H1 (cell line): ENCODE data around the gene PAN2. TPM values are rescaled to one million over a fixed set of nuclear protein-coding genes. Genes with fewer than 3 reads are reported as not detected.
"Not testable (repeated sequence)": the region's sequence is repeated elsewhere in the genome, so short reads cannot be mapped to it uniquely, and the experiment has no call there.

Source experiments
- CTCF ChIA-PET: fragments of 300-600 bp; sonication (Branson Sonifier 250); formaldehyde crosslinking; loops from one replicate; lab custom pipeline; 2021; ENCODE audit not compliant: partially characterized antibody; lab: Charles Lee
- POLR2A ChIA-PET: fragments of 300-600 bp; sonication (Branson Sonifier 250); formaldehyde crosslinking; loops from one replicate; lab custom pipeline; 2021; ENCODE audit warnings: inconsistent platforms; ENCODE audit not compliant: partially characterized antibody; lab: Charles Lee
- DNase-seq, 2 experiments: peaks; one replicate each; pipeline versions ENCODE4 v3.0.0 to v3.0.0-alpha.2; 2010 to 2022; ENCODE audit warnings: low spot score in 2 of 2, low read depth in 1 of 2, mixed read lengths in 1 of 2
- FAIRE-seq: peaks from 2 replicates; lab custom pipeline; 2011; peaks lifted over from hg19 to GRCh38; lab: Jason Lieb, UNC
- H2AFZ ChIP-seq: 2 replicates; pipeline ENCODE4 v1.8.1; 2012; ENCODE audit warnings: low read length, inconsistent platforms
- H2AK5ac ChIP-seq: 2 replicates; pipeline ENCODE4 v1.6.1; 2013; ENCODE audit warnings: low read depth, low read length
- H2BK120ac ChIP-seq: replicated peaks from 2 replicates; pipeline ENCODE3; 2013; ENCODE audit warnings: low read depth, low read length, inconsistent platforms
- H2BK12ac ChIP-seq: 2 replicates; pipeline ENCODE4 v1.6.1; 2013; ENCODE audit warnings: low read depth, low read length
- H2BK15ac ChIP-seq: 2 replicates; pipeline ENCODE4 v1.6.1; 2013; ENCODE audit warnings: low read length
- H2BK20ac ChIP-seq: 2 replicates; pipeline ENCODE4 v1.6.1; 2013; ENCODE audit warnings: low read length
- H2BK5ac ChIP-seq: 2 replicates; pipeline ENCODE4 v1.6.1; 2013; ENCODE audit warnings: low read depth, low read length
- H3K14ac ChIP-seq: 2 replicates; pipeline ENCODE4 v1.6.1; 2013; ENCODE audit warnings: inconsistent platforms; ENCODE audit not compliant: insufficient read length
- H3K18ac ChIP-seq: 2 replicates; pipeline ENCODE4 v1.6.1; 2013; ENCODE audit warnings: low read length; ENCODE audit errors: extremely low read depth
- H3K23ac ChIP-seq: 2 replicates; pipeline ENCODE4 v1.6.1; 2013; ENCODE audit warnings: inconsistent platforms; ENCODE audit not compliant: insufficient read length
- H3K23me2 ChIP-seq: 2 replicates; pipeline ENCODE4 v1.6.1; 2013; ENCODE audit warnings: low read depth, low read length
- H3K27ac ChIP-seq: 2 replicates; pipeline ENCODE4 v1.6.1; 2011; ENCODE audit warnings: low read depth, low read length, inconsistent platforms
- H3K27me3 ChIP-seq, 4 experiments: replicated peaks in 1 of 4; 1 replicate in 1 of 4; 2 replicates in 3 of 4; pipeline versions ENCODE4 v1.6.1 to v1.8.1; 2011 to 2013; ENCODE audit warnings: low read length in 3 of 4, mild to moderate bottlenecking in 3 of 4, inconsistent platforms in 2 of 4, mixed read lengths in 2 of 4, moderate library complexity in 1 of 4; ENCODE audit not compliant: control insufficient read depth in 3 of 4, insufficient read depth in 3 of 4; ENCODE audit errors: extremely low read depth in 1 of 4
- H3K36me3 ChIP-seq, 4 experiments: 2 replicates each; pipeline versions ENCODE4 v1.6.1 to v1.8.1; 2011 to 2013; ENCODE audit warnings: mild to moderate bottlenecking in 4 of 4, low read length in 3 of 4, moderate library complexity in 2 of 4, control low read depth in 1 of 4, inconsistent platforms in 1 of 4; ENCODE audit not compliant: insufficient read depth in 4 of 4, control insufficient read depth in 2 of 4
- H3K4ac ChIP-seq: replicated peaks from 2 replicates; pipeline ENCODE3; 2013; ENCODE audit warnings: low read length, low read depth, mixed read lengths, inconsistent platforms; ENCODE audit not compliant: insufficient read length
- H3K4me1 ChIP-seq, 4 experiments: replicated peaks in 1 of 4; 1 replicate in 1 of 4; 2 replicates in 3 of 4; pipeline versions ENCODE4 v1.6.1 to v1.8.1; 2011 to 2013; ENCODE audit warnings: low read length in 3 of 4, inconsistent platforms in 2 of 4, mixed read lengths in 1 of 4; ENCODE audit not compliant: insufficient read depth in 4 of 4, control insufficient read depth in 3 of 4
- H3K4me2 ChIP-seq, 2 experiments: 2 replicates each; pipeline versions ENCODE4 v1.6.1 to v1.8.1; 2011 to 2013; ENCODE audit warnings: low read depth in 2 of 2, low read length in 2 of 2, control low read depth in 1 of 2, inconsistent platforms in 1 of 2, mild to moderate bottlenecking in 1 of 2; ENCODE audit not compliant: insufficient read depth in 1 of 2
- H3K4me3 ChIP-seq, 4 experiments: fragments of 200-600, 300-600 bp in 1 of 4; sonication (generic), shearing (Covaris generic), sonication (Bioruptor Twin) in 1 of 4; 2 replicates each; pipeline versions ENCODE4 v1.5.1 to v1.8.1; 2011 to 2016; ENCODE audit warnings: low read length in 4 of 4, low read depth in 3 of 4, control low read depth in 2 of 4, inconsistent platforms in 2 of 4, mild to moderate bottlenecking in 2 of 4, mixed read lengths in 1 of 4, moderate library complexity in 1 of 4; ENCODE audit not compliant: insufficient read depth in 2 of 4; ENCODE audit errors: extremely low read depth in 1 of 4
- H3K56ac ChIP-seq: replicated peaks from 2 replicates; pipeline ENCODE3; 2013; ENCODE audit warnings: low read depth, mild to moderate bottlenecking, mixed read lengths, low read length, inconsistent platforms; ENCODE audit not compliant: insufficient read length
- H3K79me1 ChIP-seq: 2 replicates; pipeline ENCODE4 v1.6.1; 2013; ENCODE audit warnings: low read depth, low read length, control low read depth
- H3K79me2 ChIP-seq, 2 experiments: 2 replicates each; pipeline versions ENCODE4 v1.6.1 to v1.8.1; 2012 to 2013; ENCODE audit warnings: low read length in 2 of 2, mild to moderate bottlenecking in 2 of 2, inconsistent platforms in 1 of 2; ENCODE audit not compliant: insufficient read depth in 2 of 2, control insufficient read depth in 1 of 2
- H3K9ac ChIP-seq, 4 experiments: replicated peaks in 1 of 4; 1 replicate in 1 of 4; 2 replicates in 3 of 4; pipeline versions ENCODE4 v1.6.1 to v1.8.1; 2011 to 2013; ENCODE audit warnings: low read depth in 3 of 4, low read length in 3 of 4, control low read depth in 2 of 4, mild to moderate bottlenecking in 2 of 4, moderate library complexity in 2 of 4, inconsistent platforms in 1 of 4; ENCODE audit errors: extremely low read depth in 1 of 4
- H3K9me3 ChIP-seq, 2 experiments: 2 replicates each; pipeline versions ENCODE4 v1.6.1 to v1.8.1; 2012 to 2013; ENCODE audit warnings: mild to moderate bottlenecking in 2 of 2, moderate library complexity in 2 of 2, control low read depth in 1 of 2, inconsistent platforms in 1 of 2, low read depth in 1 of 2, low read length in 1 of 2, mixed read lengths in 1 of 2; ENCODE audit not compliant: insufficient read depth in 2 of 2
- H4K20me1 ChIP-seq, 2 experiments: replicated peaks in 1 of 2; 2 replicates each; pipeline versions ENCODE3 to v1.8.1; 2011 to 2013; ENCODE audit warnings: inconsistent platforms in 2 of 2, low read length in 2 of 2, mild to moderate bottlenecking in 1 of 2; ENCODE audit not compliant: insufficient read depth in 2 of 2, control insufficient read depth in 1 of 2
- H4K5ac ChIP-seq: 2 replicates; pipeline ENCODE4 v1.6.1; 2013; ENCODE audit warnings: low read length, low read depth, mixed read lengths, inconsistent platforms; ENCODE audit not compliant: insufficient read length
- H4K8ac ChIP-seq: 2 replicates; pipeline ENCODE4 v1.8.0; 2013; ENCODE audit warnings: mild to moderate bottlenecking, moderate library complexity, low read length, inconsistent platforms; ENCODE audit not compliant: insufficient read depth; ENCODE audit errors: extremely low read depth
- H4K91ac ChIP-seq: replicated peaks from 2 replicates; pipeline ENCODE3; 2013; ENCODE audit warnings: low read length, mixed read lengths, inconsistent platforms; ENCODE audit not compliant: insufficient read length
- WGBS, 2 experiments: shearing (Covaris generic) in 1 of 2; methylation state at CpG; one replicate each; pipeline versions ENCODE4 v1.1.6 to v1.1.7; 2013 to 2015; ENCODE audit warnings: low lambda C conversion rate in 2 of 2, mixed read lengths in 2 of 2, inconsistent platforms in 1 of 2, low coverage in 1 of 2, missing lambda C conversion rate in 1 of 2; ENCODE audit not compliant: insufficient replicate concordance in 2 of 2, insufficient coverage in 1 of 2, insufficient read length in 1 of 2; ENCODE audit errors: extremely low coverage in 1 of 2, missing lambda C conversion rate in 1 of 2; 5-methylcytosine and 5-hydroxymethylcytosine counted together
- polyA plus RNA-seq, 7 experiments: library from polyadenylated mRNA; depleted of rRNA in 3 of 7; stranded (reverse) in 5 of 7; unstranded in 2 of 7; fragments of >200 nt in 5 of 7; fragments of 200-250 nt in 2 of 7; gene quantifications; 1 replicate in 5 of 7; 2 replicates in 1 of 7; 4 replicates in 1 of 7; pipeline versions ENCODE4 v1.2.1 to v1.2.3, GENCODE V29; 2011 to 2013; ENCODE audit warnings: missing spikeins in 2 of 7, mixed read lengths in 2 of 7
- total RNA-seq: library from RNA; stranded (reverse); fragmentation: NEBNext Ultra II Directional; extraction: Animal tissue kit (Norgen Biotek cat#: 25700); gene quantifications from 2 replicates; pipeline ENCODE4 v1.2.1, GENCODE V29; 2021

Gene PAN2
- total and polyA plus RNA-seq, 2 of the 8 experiments (the other 6 are each of a cell fraction or from before 2014, with no cell fraction given) = 29.6 to 36.7 TPM

DNA sequence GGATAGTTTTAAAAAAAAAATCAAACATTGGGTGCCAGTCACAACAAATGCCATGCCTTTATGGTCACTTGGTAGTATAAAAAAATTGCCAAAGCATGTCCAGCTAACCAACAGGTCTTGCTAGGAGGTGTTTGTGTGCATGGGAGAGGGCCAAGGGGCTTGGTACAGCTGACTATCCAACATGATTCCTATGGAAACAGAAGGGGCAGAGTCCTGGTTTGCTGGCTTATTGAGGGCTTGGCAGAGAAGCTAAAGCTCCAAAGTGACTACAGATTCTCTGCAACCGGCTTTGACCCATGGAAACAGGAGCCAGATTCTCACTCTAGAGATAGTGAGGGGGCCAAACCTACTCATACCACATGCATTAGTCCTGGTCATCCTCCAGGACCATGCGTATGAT, 61.3 kb downstream of the PAN2 start:
- not testable (repeated sequence) for H3K4me3 ChIP-seq, H3K23ac ChIP-seq, H3K14ac ChIP-seq, H4K20me1 ChIP-seq, DNase-seq, H4K91ac ChIP-seq, H3K9ac ChIP-seq, H3K79me1 ChIP-seq, H2BK5ac ChIP-seq, H3K56ac ChIP-seq, H3K4ac ChIP-seq, H3K27me3 ChIP-seq, H3K4me1 ChIP-seq, H2BK15ac ChIP-seq, H3K4me2 ChIP-seq, H4K8ac ChIP-seq, H3K18ac ChIP-seq, H3K79me2 ChIP-seq, H2BK120ac ChIP-seq, H3K27ac ChIP-seq, H2AFZ ChIP-seq, H3K9me3 ChIP-seq, H2BK12ac ChIP-seq, H2BK20ac ChIP-seq, H3K23me2 ChIP-seq, H4K5ac ChIP-seq, H2AK5ac ChIP-seq
- peak; percentile 28 for FAIRE-seq
- H3K36me3 ChIP-seq = peaks cover 12 to 62% (median 36%) of the 10 kb centered on the region in 4 experiments; a peak in 7 of 8 replicates
- CTCF ChIA-PET = interaction anchor here (0.6 to 4.5 kb wide), 3 partner anchors 15 to 507 kb away, joined by 3 to 26 read pairs (median 4); partner anchors contain the start of gene ANKRD52
- WGBS, 2 experiments = 96% methylated on average over 2 of the region's 2 CpGs; no CpG with 5 or more reads in 1 of the 2 experiments
- POLR2A ChIA-PET = interaction anchor here (0.7 to 2.8 kb wide), 5 partner anchors 14 to 56 kb away, joined by 3 to 10 read pairs (median 4); partner anchors contain the start of genes ANKRD52 and RNF41
